NOMO-1 treated with dmso at 0.1 percent for 144 hours (cell line): ENCODE measurements around the gene TRERF1.

Source experiments
- DNase-seq: peaks from one replicate; lab custom pipeline; 2025; ENCODE audit not compliant: unreplicated experiment; lab: John Stamatoyannopoulos, UW

The TRERF1 gene

GRCh38 chr6:42257614-42258013, 194.1 kb downstream of the TRERF1 start:
- DNase-seq, result no peak

GRCh38 chr6:42257063-42257462, 194.7 kb downstream of the TRERF1 start:
- no peak for DNase-seq

- DNase-seq, result no peak
Measured at GRCh38 chr6:42255050-42255449, 196.7 kb downstream of the TRERF1 start.

- no peak for DNase-seq
Measured at GRCh38 chr6:42254505-42254904, 197.2 kb downstream of the TRERF1 start.

- no peak for DNase-seq
Measured at GRCh38 chr6:42251911-42252637, 199.7 kb downstream of the TRERF1 start.

GRCh38 chr6:42251500-42251899, 200.2 kb downstream of the TRERF1 start:
- no peak for DNase-seq

GRCh38 chr6:42250274-42250931, 201.3 kb downstream of the TRERF1 start:
- no peak for DNase-seq

- DNase-seq, result no peak
Measured at GRCh38 chr6:42249279-42249678, 202.4 kb downstream of the TRERF1 start.

GRCh38 chr6:42243046-42243445, 208.7 kb downstream of the TRERF1 start:
- no peak for DNase-seq

- no peak for DNase-seq
Measured at GRCh38 chr6:42241915-42242314, 209.8 kb downstream of the TRERF1 start.

- no peak for DNase-seq
Measured at GRCh38 chr6:42239736-42240375, 211.9 kb downstream of the TRERF1 start.

- DNase-seq, result no peak
Measured at GRCh38 chr6:42239333-42239732, 212.4 kb downstream of the TRERF1 start.

- DNase-seq, result no peak
Measured at GRCh38 chr6:42237857-42238256, 213.9 kb downstream of the TRERF1 start.

- no peak for DNase-seq
Measured at GRCh38 chr6:42236682-42237473, 214.8 kb downstream of the TRERF1 start.

GRCh38 chr6:42236030-42236429, 215.7 kb downstream of the TRERF1 start:
- DNase-seq, result no peak

GRCh38 chr6:42232035-42232434, 219.7 kb downstream of the TRERF1 start:
- DNase-seq, result no peak

- no peak for DNase-seq
Measured at GRCh38 chr6:42230345-42231321, 221.1 kb downstream of the TRERF1 start.

- DNase-seq, result no peak
Measured at GRCh38 chr6:42229506-42230119, 222.1 kb downstream of the TRERF1 start.

- DNase-seq, result no peak
Measured at GRCh38 chr6:42228305-42228704, 223.4 kb downstream of the TRERF1 start.
